ENCODE results near the gene UBN2.
"Not testable (repeated sequence)": the region's sequence is repeated elsewhere in the genome, so short reads cannot be mapped to it uniquely, and the experiment has no call there.

UBN2 gene

GRCh38 chr7:139192014-139192706 is 38.9 kb upstream of the UBN2 start:
- ChIA-PET POLR2A (no interaction called here), CTCF (no interaction called here)
- no peak for DNase-seq (ENCODE audit: extremely low spot score)
- TF ChIP-seq HDGF (IDR thresholded peaks at IDR 0.05; ENCODE audit: borderline replicate concordance) = no peak
- TF ChIP-seq FOXA1 (IDR thresholded peaks at IDR 0.05) = no peak
- TF ChIP-seq ARNT (IDR thresholded peaks at IDR 0.05) = no peak
- TF ChIP-seq SUZ12 (IDR thresholded peaks at IDR 0.05) = no peak
- no peak for TF ChIP-seq NFRKB (IDR thresholded peaks at IDR 0.05)
- TF ChIP-seq PKNOX1 (IDR thresholded peaks at IDR 0.05) = no peak
- TF ChIP-seq TARDBP (IDR thresholded peaks at IDR 0.05) = no peak
- TF ChIP-seq BHLHE40 (IDR thresholded peaks at IDR 0.05; ENCODE audit: borderline replicate concordance) = no peak
- TF ChIP-seq LEF1 (IDR thresholded peaks at IDR 0.05; ENCODE audit: borderline replicate concordance) = no peak
- TF ChIP-seq FOXM1 (IDR thresholded peaks at IDR 0.05; ENCODE audit: borderline replicate concordance) = no peak
- TF ChIP-seq FOXK2 (IDR thresholded peaks at IDR 0.05) = no peak
- no peak for TF ChIP-seq CTBP1 (IDR thresholded peaks at IDR 0.05; ENCODE audit: borderline replicate concordance)
- no peak for TF ChIP-seq ZNF384 (IDR thresholded peaks at IDR 0.05)
- TF ChIP-seq ELF4 (IDR thresholded peaks at IDR 0.05) = no peak
- no peak for TF ChIP-seq L3MBTL2 (conservative IDR thresholded peaks at IDR 0.05)
- no peak for TF ChIP-seq SP1 (IDR thresholded peaks at IDR 0.05)

- DNase-seq (ENCODE audit: extremely low spot score) = no peak
- ChIA-PET CTCF (interaction anchor here (0.7 kb wide), 1 partner anchor 92 kb away, joined by 3 read pairs; no protein-coding TSS in a partner anchor), POLR2A (no interaction called here)
- TF ChIP-seq L3MBTL2 (conservative IDR thresholded peaks at IDR 0.05) (no peak), HDGF (IDR thresholded peaks at IDR 0.05; ENCODE audit: borderline replicate concordance) (no peak), FOXA1 (IDR thresholded peaks at IDR 0.05) (no peak), ZNF384 (IDR thresholded peaks at IDR 0.05) (no peak), CTBP1 (IDR thresholded peaks at IDR 0.05; ENCODE audit: borderline replicate concordance) (no peak), FOXK2 (IDR thresholded peaks at IDR 0.05) (no peak), NFRKB (IDR thresholded peaks at IDR 0.05) (no peak), FOXM1 (IDR thresholded peaks at IDR 0.05; ENCODE audit: borderline replicate concordance) (no peak), BHLHE40 (IDR thresholded peaks at IDR 0.05; ENCODE audit: borderline replicate concordance) (no peak), LEF1 (IDR thresholded peaks at IDR 0.05; ENCODE audit: borderline replicate concordance) (no peak), ARNT (IDR thresholded peaks at IDR 0.05) (no peak), SUZ12 (IDR thresholded peaks at IDR 0.05) (no peak), ELF4 (IDR thresholded peaks at IDR 0.05) (no peak), PKNOX1 (IDR thresholded peaks at IDR 0.05) (no peak), TARDBP (IDR thresholded peaks at IDR 0.05) (no peak), SP1 (IDR thresholded peaks at IDR 0.05) (no peak)
Observed at GRCh38 chr7:139200382-139200781, 30.7 kb upstream of the UBN2 start.

- POLR2A ChIA-PET = no interaction called here
- CTCF ChIA-PET = no interaction called here
- no peak for DNase-seq (ENCODE audit: extremely low spot score)
- no peak for TF ChIP-seq ELF4 (IDR thresholded peaks at IDR 0.05)
- TF ChIP-seq FOXM1 (IDR thresholded peaks at IDR 0.05; ENCODE audit: borderline replicate concordance) = no peak
- TF ChIP-seq CTBP1 (IDR thresholded peaks at IDR 0.05; ENCODE audit: borderline replicate concordance) = no peak
- no peak for TF ChIP-seq FOXK2 (IDR thresholded peaks at IDR 0.05)
- no peak for TF ChIP-seq L3MBTL2 (conservative IDR thresholded peaks at IDR 0.05)
- TF ChIP-seq ZNF384 (IDR thresholded peaks at IDR 0.05) = no peak
- no peak for TF ChIP-seq ARNT (IDR thresholded peaks at IDR 0.05)
- TF ChIP-seq HDGF (IDR thresholded peaks at IDR 0.05; ENCODE audit: borderline replicate concordance) = no peak
- no peak for TF ChIP-seq PKNOX1 (IDR thresholded peaks at IDR 0.05)
- no peak for TF ChIP-seq BHLHE40 (IDR thresholded peaks at IDR 0.05; ENCODE audit: borderline replicate concordance)
- TF ChIP-seq SP1 (IDR thresholded peaks at IDR 0.05) = no peak
- no peak for TF ChIP-seq FOXA1 (IDR thresholded peaks at IDR 0.05)
- TF ChIP-seq SUZ12 (IDR thresholded peaks at IDR 0.05) = no peak
- no peak for TF ChIP-seq NFRKB (IDR thresholded peaks at IDR 0.05)
- TF ChIP-seq TARDBP (IDR thresholded peaks at IDR 0.05) = no peak
- TF ChIP-seq LEF1 (IDR thresholded peaks at IDR 0.05; ENCODE audit: borderline replicate concordance) = no peak
Observed at GRCh38 chr7:139203992-139204391, 27.0 kb upstream of the UBN2 start.

GRCh38 chr7:139205843-139206242 is 25.2 kb upstream of the UBN2 start:
- no peak for DNase-seq (ENCODE audit: extremely low spot score)
- CTCF ChIA-PET = no interaction called here
- TF ChIP-seq ARNT (IDR thresholded peaks at IDR 0.05) = no peak
- TF ChIP-seq PKNOX1 (IDR thresholded peaks at IDR 0.05) = peak; percentile 80

GRCh38 chr7:139212133-139212532 is 18.9 kb upstream of the UBN2 start:
- ChIA-PET CTCF (no interaction called here), POLR2A (interaction anchor here (1.1 kb wide), 1 partner anchor 20 kb away, joined by 3 read pairs; no protein-coding TSS in a partner anchor)
- no peak for DNase-seq (ENCODE audit: extremely low spot score)
- TF ChIP-seq SUZ12 (IDR thresholded peaks at IDR 0.05) (no peak), ELF4 (IDR thresholded peaks at IDR 0.05) (no peak), ARNT (IDR thresholded peaks at IDR 0.05) (no peak), SP1 (IDR thresholded peaks at IDR 0.05) (no peak), FOXK2 (IDR thresholded peaks at IDR 0.05) (no peak), FOXA1 (IDR thresholded peaks at IDR 0.05) (no peak), NFRKB (IDR thresholded peaks at IDR 0.05) (no peak), FOXM1 (IDR thresholded peaks at IDR 0.05; ENCODE audit: borderline replicate concordance) (no peak)

More at GRCh38 chr7:139205843-139206242, 25.2 kb upstream of the UBN2 start:
- POLR2A ChIA-PET = no interaction called here

- CTCF ChIA-PET; DNase-seq (ENCODE audit: extremely low spot score); POLR2A ChIA-PET: not testable (repeated sequence)
Observed at GRCh38 chr7:139213489-139213888, 17.5 kb upstream of the UBN2 start.
